SW480 (cell line): ENCODE data around the gene CD44.

ENCODE experiments used
- DNase-seq: peaks from one replicate; pipeline ENCODE4 v3.0.0-alpha.2; 2016; ENCODE audit warnings: low spot score

Gene CD44

GRCh38 chr11:35139722-35140282 lies 831 bp downstream of the CD44 start:
- peak; percentile 34 for DNase-seq

- no peak for DNase-seq
These were observed 2.1 kb downstream of the CD44 start for GRCh38 chr11:35141071-35141470.

- DNase-seq, result no peak
These were observed 2.6 kb downstream of the CD44 start for GRCh38 chr11:35141571-35141971.

DNA sequence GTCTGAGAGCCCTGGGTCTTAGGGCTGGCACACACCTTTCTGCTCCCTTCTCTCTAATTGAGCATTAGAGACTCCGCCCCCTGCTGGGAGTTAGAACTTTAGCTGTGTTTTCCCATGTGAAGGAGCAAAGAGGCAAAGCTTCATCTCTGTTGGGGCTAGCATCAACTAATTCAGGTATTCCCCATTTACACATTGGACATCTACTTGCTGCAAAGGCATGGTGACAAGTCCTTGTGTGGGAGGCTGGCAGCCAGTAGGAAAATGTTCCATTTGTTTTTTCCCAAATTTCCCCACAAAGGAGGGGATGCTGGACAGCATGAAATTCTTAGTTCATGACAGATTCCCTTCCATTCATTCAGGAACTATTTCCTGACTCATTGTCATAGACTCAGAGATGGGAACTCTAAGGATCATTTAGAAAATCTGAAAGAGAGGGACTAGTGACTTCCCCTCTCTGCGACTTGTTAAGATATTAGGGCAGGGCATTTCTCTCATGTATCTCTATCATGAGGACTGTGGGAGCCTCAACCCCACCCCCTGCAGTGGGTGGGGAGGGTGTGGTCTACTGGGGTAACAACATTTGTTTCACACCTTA lies 3.6 kb downstream of the CD44 start:
- DNase-seq, result peak; percentile 32

GRCh38 chr11:35143297-35144135 lies 4.5 kb downstream of the CD44 start:
- no peak for DNase-seq

DNA sequence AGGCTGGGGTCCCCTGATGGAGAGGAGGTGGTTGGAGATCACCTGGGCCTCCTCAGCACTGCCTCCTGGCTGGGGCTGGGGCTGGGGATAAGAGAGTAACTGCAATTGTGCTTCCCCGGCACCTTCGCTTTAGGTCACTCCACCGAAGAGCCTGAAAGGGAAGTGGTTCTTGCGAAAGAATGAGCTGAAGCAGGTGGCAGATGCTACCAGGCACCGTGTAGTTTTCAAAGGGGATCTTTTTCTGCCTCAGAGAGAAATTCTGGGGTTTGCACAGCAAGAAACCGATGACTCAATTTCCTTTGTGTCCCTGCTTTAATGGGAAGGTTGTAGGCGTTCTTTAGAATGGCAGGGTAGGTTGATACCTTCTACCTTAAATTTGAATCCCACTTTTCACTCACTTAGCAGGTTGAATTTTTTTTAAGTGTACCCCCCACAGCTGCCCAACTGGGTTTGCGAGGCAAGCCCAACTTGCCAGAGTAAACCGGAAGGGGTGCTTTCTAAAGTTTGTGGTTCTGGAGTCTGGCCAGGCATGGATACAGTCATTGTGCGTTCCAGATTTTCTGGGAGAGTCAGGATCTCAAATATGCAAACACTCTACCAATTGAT lies 5.3 kb downstream of the CD44 start:
- DNase-seq, result no peak

GRCh38 chr11:35144806-35145205 lies 5.8 kb downstream of the CD44 start:
- no peak for DNase-seq

DNA sequence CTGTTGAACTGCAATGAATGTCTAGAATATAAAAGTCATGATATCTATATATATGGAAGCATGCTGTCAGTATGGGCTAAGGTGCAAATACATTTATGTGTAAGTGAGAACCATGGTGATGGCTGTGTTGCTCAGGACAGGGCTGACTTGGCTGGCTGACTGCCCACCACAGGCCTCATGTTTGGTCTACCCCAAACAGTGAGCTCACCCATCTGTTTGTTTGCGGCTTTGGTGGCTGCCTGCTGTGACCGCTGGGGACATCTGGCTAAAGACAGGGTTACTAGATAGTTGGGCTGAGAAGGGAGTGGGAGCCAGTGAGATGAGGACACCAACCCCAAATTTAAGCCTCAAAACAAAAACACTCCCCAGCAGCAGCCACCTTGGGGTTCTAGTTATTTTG lies 6.3 kb downstream of the CD44 start:
- DNase-seq, result no peak

GRCh38 chr11:35146074-35146521 lies 7.1 kb downstream of the CD44 start:
- no peak for DNase-seq

- DNase-seq, result no peak
These were observed 7.7 kb downstream of the CD44 start for GRCh38 chr11:35146711-35147110.

DNA sequence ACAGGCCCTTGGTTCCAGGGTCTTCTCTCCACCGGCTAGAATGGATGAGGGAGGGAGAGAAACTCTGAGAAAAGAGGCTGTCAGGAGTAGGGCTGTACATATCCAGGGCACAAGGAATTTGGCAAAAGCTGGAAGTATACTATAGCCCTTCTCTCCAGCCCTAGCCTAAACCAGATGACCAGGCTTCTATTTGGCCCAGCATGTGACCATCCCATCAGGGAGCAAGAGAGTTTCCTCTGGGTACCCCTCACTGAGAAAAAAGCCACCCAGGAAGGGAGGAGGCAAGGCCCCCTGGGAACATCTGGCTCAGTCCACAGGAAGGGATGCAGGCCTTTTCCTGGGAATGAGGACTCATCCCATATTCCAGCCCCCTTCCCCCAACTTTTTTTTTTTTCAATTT lies 8.3 kb downstream of the CD44 start:
- DNase-seq, result no peak

- no peak for DNase-seq
These were observed 9.3 kb downstream of the CD44 start for GRCh38 chr11:35148163-35148837.

DNA sequence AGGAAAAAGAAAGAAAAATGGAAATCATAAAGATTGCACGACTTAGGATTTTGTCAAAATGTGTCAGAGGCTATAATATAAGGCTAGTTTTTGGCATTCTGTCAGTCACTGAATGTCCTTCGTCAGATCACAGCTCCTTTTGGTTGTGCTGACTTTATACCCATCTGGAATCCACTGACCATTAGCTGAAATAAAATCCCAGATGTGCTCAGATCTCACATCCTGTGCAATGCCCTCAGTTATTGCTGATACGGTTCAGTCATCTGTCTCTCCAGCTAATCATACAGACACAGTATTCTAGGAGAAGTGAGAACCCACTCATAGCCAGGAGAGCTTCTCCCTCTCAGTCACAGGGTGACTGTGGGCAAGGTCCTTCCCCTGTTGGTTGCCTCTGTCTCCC lies 11.5 kb downstream of the CD44 start:
- no peak for DNase-seq

GRCh38 chr11:35151241-35151640 lies 12.3 kb downstream of the CD44 start:
- DNase-seq, result no peak

GRCh38 chr11:35151683-35152280 lies 12.8 kb downstream of the CD44 start:
- DNase-seq, result peak; percentile 44

GRCh38 chr11:35152575-35152974 lies 13.6 kb downstream of the CD44 start:
- DNase-seq, result no peak

DNA sequence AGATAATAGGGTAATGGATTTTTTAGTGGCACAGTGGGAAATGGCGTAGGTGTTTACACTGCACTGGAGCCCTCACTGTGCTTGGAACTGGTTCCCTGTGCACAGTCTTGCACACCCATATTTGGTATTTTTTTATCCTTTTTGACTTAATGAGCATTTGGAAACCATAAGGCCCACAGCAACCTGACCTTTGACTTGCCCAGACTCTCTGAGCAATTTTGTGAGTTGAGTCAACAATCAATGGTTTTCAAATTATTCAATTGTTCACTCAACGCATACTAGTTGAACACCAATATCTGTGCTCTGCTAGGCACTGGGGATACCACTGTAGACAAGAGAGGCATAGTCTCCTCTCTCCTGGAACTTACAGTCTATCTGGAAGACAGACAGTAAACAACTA lies 14.3 kb downstream of the CD44 start:
- DNase-seq, result no peak

GRCh38 chr11:35154952-35155351 lies 16.0 kb downstream of the CD44 start:
- no peak for DNase-seq

DNA sequence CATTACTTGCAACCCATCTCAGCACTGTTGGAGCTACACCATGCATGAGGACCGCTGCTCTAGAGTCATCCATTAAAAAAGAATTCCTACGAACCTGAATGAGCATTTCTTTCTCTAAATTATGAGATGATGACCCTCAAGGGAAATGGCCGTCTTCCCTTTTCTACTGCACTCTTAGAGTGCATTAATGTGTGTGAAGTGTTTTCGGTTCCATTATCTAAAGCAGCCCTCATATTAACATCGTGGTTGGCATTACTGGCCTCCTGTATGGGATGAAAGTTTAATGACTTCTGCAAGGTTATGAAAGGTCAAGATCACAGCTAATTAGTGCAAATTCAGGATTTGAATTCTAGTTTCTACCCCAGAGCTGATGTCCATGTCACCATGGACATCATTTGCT lies 16.7 kb downstream of the CD44 start:
- DNase-seq, result no peak

- no peak for DNase-seq
These were observed 19.1 kb downstream of the CD44 start for GRCh38 chr11:35157814-35158700.
